Cardiac septum (tissue), 1 donor: ENCODE measurements around the gene PCSK6. TPM values are rescaled to one million over a fixed set of nuclear protein-coding genes. Genes with fewer than 3 reads are reported as not detected.
A peak's percentile ranks its signal among the peaks of the same experiment; 100 is the strongest.

Experiments used
- DNase-seq: peaks from one replicate; pipeline ENCODE4 v3.0.0-alpha.2; 2020; ENCODE audit warnings: low spot score
- intact Hi-C: fragments of 100-400 bp; cut with DNase I; formaldehyde crosslinking; loops from one replicate; pipeline ENCODE4 v1.14.0; 2022
- total RNA-seq: library from RNA; stranded (reverse); fragmentation: NEBNext Ultra II Directional; extraction: Animal tissue kit (Norgen Biotek cat#: 25700); gene quantifications from one replicate; pipeline ENCODE4 v1.2.1, GENCODE V29; 2021
- donor health status: DM: no; HTN: no; CAD: no.

Gene PCSK6
- total RNA-seq, 1 donor from 2014 or later, result 10.6 TPM

DNA sequence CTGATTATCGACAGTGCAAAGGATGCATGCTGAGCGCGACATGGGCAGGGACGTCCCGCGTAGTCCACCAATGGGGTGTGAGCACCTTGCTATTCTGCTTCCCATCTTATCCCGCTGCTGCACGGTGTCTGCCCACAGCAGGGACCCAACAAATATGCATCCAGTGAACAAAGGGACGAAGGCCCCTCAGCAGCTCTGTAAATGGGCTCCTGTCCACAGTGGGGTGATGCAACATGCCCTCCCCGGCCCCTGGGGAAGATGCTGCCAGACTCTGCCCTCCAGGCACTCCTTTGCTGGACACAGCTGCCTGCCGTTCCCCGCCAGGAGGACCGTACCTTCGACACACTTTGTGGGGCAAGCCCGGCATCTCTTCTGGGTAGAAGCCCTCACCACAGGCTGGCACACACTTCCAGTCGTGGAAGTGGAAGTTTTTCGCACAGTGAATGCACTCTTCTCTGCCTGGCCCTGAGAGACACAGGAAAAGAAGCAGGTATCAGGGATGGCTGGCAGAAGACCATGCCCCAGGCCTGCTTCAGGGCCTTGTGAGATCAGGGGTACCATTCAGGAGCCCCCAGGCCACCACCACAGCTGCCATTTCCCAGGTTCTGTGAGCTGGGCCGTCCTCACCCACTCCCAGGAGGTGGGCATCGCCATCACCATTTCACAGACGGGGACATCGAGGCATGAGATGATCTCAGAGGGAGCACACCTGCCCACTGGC is 176.3 kb downstream of the PCSK6 start:
- peak; percentile 76 for DNase-seq
- intact Hi-C loops, result no loop called here

DNA sequence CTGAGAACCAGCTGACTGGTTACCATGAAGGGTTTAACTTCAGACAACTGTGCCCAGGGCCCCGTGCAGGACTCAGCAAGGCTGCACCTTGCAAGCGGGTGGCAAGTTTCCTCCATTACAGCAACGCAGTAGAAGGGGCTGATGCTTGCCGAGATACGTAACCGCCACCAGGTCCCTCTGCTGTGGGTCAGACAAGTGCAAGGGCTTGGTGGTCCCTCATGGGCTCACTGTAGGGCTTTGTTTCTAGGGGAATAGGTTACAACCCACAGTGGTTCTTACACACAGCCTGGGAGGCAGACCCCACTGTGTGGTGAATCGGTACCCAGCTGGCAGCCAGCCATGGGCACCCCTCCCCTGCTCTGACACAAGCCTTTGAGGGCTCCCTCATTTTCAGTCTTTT is 179.0 kb downstream of the PCSK6 start:
- peak; percentile 35 for DNase-seq
- intact Hi-C loops, result no loop called here

DNA sequence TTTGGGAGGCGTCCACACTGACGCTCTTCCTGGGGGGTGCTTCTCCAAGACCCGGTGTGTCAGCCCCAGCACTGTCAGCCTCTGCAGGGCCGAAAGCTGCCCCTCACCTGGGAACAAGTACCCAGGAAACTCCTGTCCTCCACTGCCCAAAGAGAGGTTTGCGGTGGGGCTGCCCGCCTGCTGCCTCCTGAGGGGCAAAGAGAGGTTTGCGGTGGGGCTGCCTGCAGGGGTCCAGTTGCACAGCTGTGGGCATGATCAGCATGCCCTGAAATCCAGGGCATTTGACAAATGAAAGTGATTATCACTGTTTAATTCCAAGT is 179.4 kb downstream of the PCSK6 start:
- intact Hi-C loops, result no loop called here

GRCh38 chr15:101309436-101310160 is 179.9 kb downstream of the PCSK6 start:
- intact Hi-C loops, result no loop called here
- DNase-seq, result peak; percentile 59

More for the DNA sequence above, 179.4 kb downstream of the PCSK6 start:
- DNase-seq, result peak; percentile 50

GRCh38 chr15:101308604-101309435 is 180.7 kb downstream of the PCSK6 start:
- intact Hi-C loops, result no loop called here
- DNase-seq, result peak; percentile 44

GRCh38 chr15:101307897-101308603 is 181.5 kb downstream of the PCSK6 start:
- intact Hi-C loops, result no loop called here
- no peak for DNase-seq

- intact Hi-C loops, result no loop called here
- peak; percentile 57 for DNase-seq
Measured at GRCh38 chr15:101307048-101307896, 182.2 kb downstream of the PCSK6 start.

DNA sequence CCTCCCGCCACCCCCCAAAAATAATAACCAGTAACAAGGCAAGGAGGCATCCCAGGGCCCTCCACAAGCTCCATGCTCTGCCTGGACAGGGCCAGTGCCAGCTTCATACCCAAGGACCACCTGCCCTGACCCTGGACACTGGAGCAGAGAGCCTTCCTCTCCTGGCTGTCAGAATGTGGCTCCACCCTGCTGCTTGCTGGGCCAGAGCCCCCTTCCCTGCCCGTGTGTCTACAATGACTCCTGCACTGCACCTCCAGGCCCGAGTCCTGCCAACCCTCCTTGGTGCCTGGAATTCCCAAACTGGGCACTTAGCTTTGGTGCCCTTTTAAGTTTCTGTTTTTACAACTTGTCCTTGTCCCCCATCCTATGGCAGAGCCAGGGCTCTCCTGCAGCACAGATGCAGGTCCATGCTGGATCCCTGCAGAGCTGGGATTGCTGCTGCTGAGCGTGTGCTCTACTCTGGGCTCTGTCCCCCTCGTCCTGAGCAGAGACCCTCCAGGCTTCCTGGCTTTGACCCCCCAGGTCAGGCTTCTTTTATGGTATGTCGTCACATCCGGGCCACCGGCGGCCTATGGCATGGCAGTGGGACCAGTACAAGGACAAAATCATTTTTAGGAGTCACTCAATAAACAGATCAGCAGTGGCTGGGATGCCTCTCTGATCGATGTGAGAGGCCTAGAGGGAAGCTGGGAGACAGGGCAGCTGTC is 183.0 kb downstream of the PCSK6 start:
- peak; percentile 66 for DNase-seq
- intact Hi-C loops, result no loop called here

GRCh38 chr15:101305820-101306255 is 183.7 kb downstream of the PCSK6 start:
- peak; percentile 46 for DNase-seq
- intact Hi-C loops, result no loop called here

- intact Hi-C loops, result loop anchor here (5.0 kb wide), 1 partner anchor 189 kb away; no protein-coding TSS in a partner anchor
- no peak for DNase-seq
Measured at GRCh38 chr15:101303408-101303807, 186.1 kb downstream of the PCSK6 start.

DNA sequence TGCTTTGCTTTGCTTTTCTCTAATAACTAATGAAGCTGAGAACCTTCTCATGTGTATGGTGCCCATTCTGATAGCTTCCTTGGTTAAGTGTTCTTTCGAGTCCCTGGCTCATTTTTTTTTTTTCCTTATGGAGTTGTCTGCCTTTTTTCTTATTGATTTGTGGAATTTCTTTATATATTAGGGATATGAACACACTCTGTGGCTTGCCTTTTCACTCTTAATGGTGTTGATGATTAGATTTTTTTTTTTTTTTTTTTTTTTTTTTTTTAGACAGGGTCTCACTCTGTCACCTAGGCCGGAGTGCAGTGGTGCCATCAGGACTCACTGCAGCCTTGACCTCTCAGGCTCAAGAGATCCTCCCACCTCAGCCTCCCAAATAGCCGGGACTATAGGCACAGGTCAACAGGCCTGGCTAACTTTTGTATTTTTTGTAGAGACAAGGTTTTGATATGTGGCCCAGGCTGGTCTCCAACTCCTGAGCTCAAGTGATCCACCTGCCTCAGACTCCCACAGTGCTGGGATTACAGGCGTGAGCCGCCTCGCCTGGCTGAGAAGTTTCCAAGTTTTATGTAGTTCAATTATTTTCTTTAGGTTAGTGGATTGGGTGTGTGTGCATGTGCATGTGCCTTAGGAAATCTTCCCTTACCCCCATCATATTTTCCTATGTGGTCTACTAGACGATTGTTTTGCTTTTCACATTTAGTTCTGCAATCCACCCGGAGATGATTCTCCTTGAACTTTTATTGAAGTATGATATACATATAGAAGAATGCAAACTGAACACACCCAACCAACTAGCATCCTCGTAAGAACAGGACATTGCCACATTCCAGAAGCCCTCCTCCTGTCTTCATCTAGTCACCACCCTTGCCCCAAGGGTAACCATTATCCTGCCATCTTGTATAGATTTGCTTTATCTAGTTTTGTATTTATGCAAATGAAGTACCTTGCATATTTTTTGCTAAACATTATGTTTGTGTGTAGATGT is 192.8 kb downstream of the PCSK6 start:
- intact Hi-C loops, result loop anchor here (5.0 kb wide), 1 partner anchor 286 kb away; no protein-coding TSS in a partner anchor
- no peak for DNase-seq

DNA sequence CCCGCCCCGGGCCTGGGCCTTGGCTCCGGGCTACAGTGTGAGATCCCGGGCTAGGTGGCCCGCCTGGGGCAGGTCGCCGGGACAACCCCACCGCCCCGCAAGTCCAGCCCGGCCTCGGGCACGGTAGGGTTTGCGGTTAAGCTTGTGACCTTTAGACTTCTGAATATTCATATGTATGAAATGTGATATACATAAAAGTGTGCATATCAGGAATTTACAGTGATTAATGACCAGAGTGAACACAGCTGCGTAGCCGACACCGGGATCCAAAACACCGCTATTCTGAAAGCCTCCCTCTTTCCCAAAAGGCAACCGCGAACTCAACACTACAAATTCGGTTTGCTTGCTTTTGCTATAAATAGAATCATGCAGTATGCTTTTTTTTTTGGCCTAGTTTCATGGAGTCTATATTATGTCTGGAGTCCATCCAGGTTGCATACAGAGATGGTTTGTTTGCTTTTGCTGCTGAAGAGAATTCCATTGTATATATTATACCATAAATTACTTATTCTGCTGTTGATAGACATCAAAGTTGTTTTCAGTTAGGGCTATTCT is 193.8 kb downstream of the PCSK6 start:
- no peak for DNase-seq
- intact Hi-C loops, result loop anchor here (5.0 kb wide), 1 partner anchor 287 kb away; no protein-coding TSS in a partner anchor

DNA sequence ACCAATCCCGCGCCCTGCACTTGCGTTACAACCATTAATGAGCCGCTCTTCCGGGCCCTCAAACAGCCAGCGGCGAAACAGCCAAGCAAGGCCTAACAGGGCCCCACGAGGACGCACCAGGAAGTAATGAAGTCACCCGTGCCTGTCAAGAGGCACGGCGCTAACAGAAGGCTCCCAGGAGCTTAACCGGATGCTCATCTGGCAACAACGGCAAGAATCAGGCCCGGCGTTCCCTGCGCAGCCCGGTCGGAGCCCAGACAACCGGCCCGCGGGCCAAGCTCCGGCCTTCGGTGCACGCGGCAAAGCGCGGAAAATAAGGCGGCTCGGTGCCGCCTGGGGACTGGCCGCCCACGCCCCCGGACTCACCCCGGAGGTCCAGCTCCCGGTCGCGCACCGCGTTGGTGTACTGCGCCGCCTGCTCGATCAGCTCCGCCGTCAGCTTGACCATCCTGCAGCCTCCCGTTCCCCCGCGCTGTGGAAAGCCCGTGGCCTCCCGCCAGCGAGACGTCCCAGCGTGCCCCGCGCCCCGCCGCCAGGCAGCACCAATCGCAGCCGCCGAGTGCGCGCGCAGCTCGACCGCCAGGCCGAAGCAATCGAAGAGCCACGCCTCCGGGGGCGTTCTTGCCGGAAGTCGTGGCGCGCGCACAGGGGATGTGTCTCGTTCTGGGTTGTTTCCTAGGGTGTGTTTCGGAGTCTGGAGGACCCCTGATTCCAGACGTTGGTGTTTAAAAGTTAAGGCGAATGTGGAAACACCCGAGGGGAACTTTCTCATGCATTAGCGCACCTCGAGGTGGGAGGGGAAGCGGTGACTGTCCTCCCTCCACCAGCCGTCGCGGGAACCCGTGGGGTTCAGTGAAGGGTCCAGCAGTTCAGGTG is 194.5 kb downstream of the PCSK6 start, which contains the start of gene SNRPA1:
Gene SNRPA1, minus strand, starts transcription at position 518 of the 876 bp plus-strand sequence. Its CDS starts 70 bp downstream, at position 448.
- intact Hi-C loops, result loop anchor here (5.0 kb wide), 2 partner anchors 287 to 357 kb away; partner anchors contain the start of gene TM2D3
- peak; percentile 98 for DNase-seq

- DNase-seq, result no peak
- intact Hi-C loops, result loop anchor here (5.0 kb wide), 1 partner anchor 359 kb away; the partner anchor contains the start of gene TM2D3
Measured at GRCh38 chr15:101293122-101293521, 196.4 kb downstream of the PCSK6 start.

GRCh38 chr15:101288905-101289513 is 200.5 kb downstream of the PCSK6 start:
- intact Hi-C loops, result no loop called here
- DNase-seq, result no peak
